H9 (cell line): ENCODE measurements around the gene TACR2. TPM values are rescaled to one million over a fixed set of nuclear protein-coding genes. Genes with fewer than 3 reads are reported as not detected.

Experiments
- DNase-seq: peaks from one replicate; pipeline ENCODE4 v3.0.0-alpha.2; 2017
- H2AFZ ChIP-seq: one replicate; pipeline ENCODE4 v1.6.1; 2013; ENCODE audit warnings: mild to moderate bottlenecking, low read length, control low read depth, moderate library complexity
- H2AK5ac ChIP-seq: 2 replicates; pipeline ENCODE4 v1.6.1; 2013; ENCODE audit warnings: low read length, control low read depth, mixed read lengths; ENCODE audit not compliant: insufficient read length
- H2BK120ac ChIP-seq: one replicate; pipeline ENCODE4 v1.6.1; 2013; ENCODE audit warnings: low read depth, mild to moderate bottlenecking, low read length, control low read depth, inconsistent platforms; ENCODE audit not compliant: poor library complexity, severe bottlenecking
- H2BK12ac ChIP-seq: 2 replicates; pipeline ENCODE4 v1.6.1; 2013; ENCODE audit warnings: low read length, control low read depth, mixed read lengths, low read depth; ENCODE audit not compliant: insufficient read length
- H2BK15ac ChIP-seq: 2 replicates; pipeline ENCODE4 v1.6.1; 2013; ENCODE audit warnings: low read depth, low read length, control low read depth
- H2BK20ac ChIP-seq: one replicate; pipeline ENCODE4 v1.6.1; 2013; ENCODE audit warnings: low read depth, mild to moderate bottlenecking, low read length, control low read depth, inconsistent platforms; ENCODE audit not compliant: poor library complexity, severe bottlenecking
- H2BK5ac ChIP-seq: 2 replicates; pipeline ENCODE4 v1.6.1; 2013; ENCODE audit warnings: low read length, control low read depth, mixed read lengths; ENCODE audit not compliant: insufficient read length
- H3K14ac ChIP-seq: 2 replicates; pipeline ENCODE4 v1.6.1; 2013; ENCODE audit warnings: low read length, control low read depth; ENCODE audit not compliant: insufficient read depth
- H3K18ac ChIP-seq: 2 replicates; pipeline ENCODE4 v1.6.1; 2013; ENCODE audit warnings: low read depth, mild to moderate bottlenecking, mixed read lengths, low read length, control low read depth; ENCODE audit not compliant: insufficient read length
- H3K23ac ChIP-seq: 2 replicates; pipeline ENCODE4 v1.6.1; 2013; ENCODE audit warnings: low read length, control low read depth, mixed read lengths, low read depth; ENCODE audit not compliant: insufficient read length
- H3K23me2 ChIP-seq: 2 replicates; pipeline ENCODE4 v1.6.1; 2013; ENCODE audit warnings: low read depth, mild to moderate bottlenecking, mixed read lengths, low read length, control low read depth; ENCODE audit not compliant: insufficient read length, poor library complexity, severe bottlenecking
- H3K27ac ChIP-seq: 2 replicates; pipeline ENCODE4 v1.5.1; 2013; ENCODE audit warnings: low read length, control low read depth, mixed read lengths, low read depth; ENCODE audit not compliant: insufficient read length
- H3K27me3 ChIP-seq: 2 replicates; pipeline ENCODE4 v1.6.1; 2013; ENCODE audit warnings: low read length, control low read depth, inconsistent platforms; ENCODE audit not compliant: insufficient read depth
- H3K4ac ChIP-seq: 2 replicates; pipeline ENCODE4 v1.6.1; 2013; ENCODE audit warnings: low read depth, mild to moderate bottlenecking, control low read depth, inconsistent platforms, low read length, moderate library complexity
- H3K4me1 ChIP-seq: 2 replicates; pipeline ENCODE4 v1.6.1; 2013; ENCODE audit warnings: low read length, control low read depth, inconsistent platforms; ENCODE audit not compliant: insufficient read depth
- H3K4me2 ChIP-seq: 2 replicates; pipeline ENCODE4 v1.6.1; 2013; ENCODE audit warnings: low read length, control low read depth, mixed read lengths; ENCODE audit not compliant: insufficient read length, insufficient read depth
- H3K56ac ChIP-seq: 2 replicates; pipeline ENCODE4 v1.6.1; 2013; ENCODE audit warnings: low read depth, mild to moderate bottlenecking, mixed read lengths, low read length, control low read depth; ENCODE audit not compliant: insufficient read length
- H3K79me1 ChIP-seq: 2 replicates; pipeline ENCODE4 v1.6.1; 2013; ENCODE audit warnings: low read depth, mild to moderate bottlenecking, moderate library complexity, low read length, control low read depth, inconsistent platforms; ENCODE audit not compliant: insufficient read depth, poor library complexity, severe bottlenecking
- H3K79me2 ChIP-seq: 2 replicates; pipeline ENCODE4 v1.6.1; 2013; ENCODE audit warnings: low read length, control low read depth, inconsistent platforms; ENCODE audit not compliant: insufficient read depth
- H3K9ac ChIP-seq: 2 replicates; pipeline ENCODE4 v1.6.1; 2013; ENCODE audit warnings: low read length, control low read depth, mixed read lengths; ENCODE audit not compliant: insufficient read length; ENCODE audit errors: extremely low read depth
- H3K9me3 ChIP-seq: one replicate; pipeline ENCODE4 v1.6.1; 2013; ENCODE audit warnings: low read depth, low read length, inconsistent platforms; ENCODE audit not compliant: control insufficient read depth
- H3T11ph ChIP-seq: one replicate; pipeline ENCODE4 v1.6.1; 2013; ENCODE audit warnings: mild to moderate bottlenecking, low read length, control low read depth, inconsistent platforms
- H4K20me1 ChIP-seq: one replicate; pipeline ENCODE4 v1.6.1; 2013; ENCODE audit not compliant: control insufficient read depth, insufficient read length, insufficient read depth
- H4K5ac ChIP-seq: 2 replicates; pipeline ENCODE4 v1.6.1; 2013; ENCODE audit warnings: low read depth, mild to moderate bottlenecking, mixed read lengths, low read length, control low read depth; ENCODE audit not compliant: insufficient read length
- H4K8ac ChIP-seq: replicated peaks from 2 replicates; pipeline ENCODE4 v1.6.1; 2013; ENCODE audit warnings: low read length, control low read depth, mixed read lengths, low read depth; ENCODE audit not compliant: insufficient read length
- H4K91ac ChIP-seq: 2 replicates; pipeline ENCODE4 v1.6.1; 2013; ENCODE audit warnings: low read depth, mild to moderate bottlenecking, moderate library complexity, mixed read lengths, low read length, control low read depth; ENCODE audit not compliant: insufficient read length
- H3K27ac Mint-ChIP-seq, 3 experiments: 2 replicates in 2 of 3; 3 replicates in 1 of 3; pipeline ENCODE4 v1.8.0; 2020 to 2021; ENCODE audit warnings: mixed read lengths in 3 of 3, mild to moderate bottlenecking in 1 of 3, moderate library complexity in 1 of 3
- H3K27me3 Mint-ChIP-seq: 2 replicates; pipeline ENCODE4 v1.8.0; 2021; ENCODE audit warnings: low read depth, mild to moderate bottlenecking, moderate library complexity, mixed read lengths
- H3K36me3 Mint-ChIP-seq, 3 experiments: 2 replicates in 2 of 3; 3 replicates in 1 of 3; pipeline ENCODE4 v1.8.0; 2020 to 2021; ENCODE audit warnings: low read depth in 3 of 3, mixed read lengths in 3 of 3; ENCODE audit not compliant: insufficient read depth in 1 of 3
- H3K4me1 Mint-ChIP-seq, 2 experiments: 2 replicates each; pipeline ENCODE4 v1.8.0; 2020; ENCODE audit warnings: mixed read lengths in 2 of 2
- H3K4me3 Mint-ChIP-seq, 2 experiments: 2 replicates in 1 of 2; 3 replicates in 1 of 2; pipeline ENCODE4 v1.8.0; 2020 to 2021; ENCODE audit warnings: mild to moderate bottlenecking in 2 of 2, mixed read lengths in 2 of 2, moderate library complexity in 1 of 2
- H3K9me3 Mint-ChIP-seq, 2 experiments: 2 replicates in 1 of 2; 3 replicates in 1 of 2; pipeline ENCODE4 v1.8.0; 2020; ENCODE audit warnings: mild to moderate bottlenecking in 2 of 2, mixed read lengths in 2 of 2, moderate library complexity in 1 of 2
- CTCF ChIP-seq: fragments of 200-600 bp; sonication (generic); conservative IDR thresholded peaks from 3 replicates; pipeline ENCODE4 v1.8.0; 2021; ENCODE audit warnings: antibody characterized with exemption, mild to moderate bottlenecking
- WGBS: extraction: QIAGEN DNeasy Blood & Tissue Kit; methylation state at CpG from one replicate; pipeline ENCODE4 v1.1.7; 2013; ENCODE audit warnings: missing lambda C conversion rate, low lambda C conversion rate, mixed read lengths; ENCODE audit not compliant: insufficient read length; ENCODE audit errors: extremely low coverage; 5-methylcytosine and 5-hydroxymethylcytosine counted together
- total RNA-seq: library from RNA; stranded (reverse); gene quantifications from 2 replicates; pipeline ENCODE4 v1.2.1, GENCODE V29; 2021

The TACR2 gene
- total RNA-seq, 1 experiment from 2014 or later = not detected

GRCh38 chr10:69415951-69416350 is 767 bp downstream of the TACR2 start:
- H4K91ac ChIP-seq = no peak overlapping the region
- no peaks in the 10 kb centered on the region; the same call in 1 of the 2 replicates for H3K27me3 ChIP-seq
- no peak overlapping the region for H3K18ac ChIP-seq
- no peak overlapping the region for H3K23ac ChIP-seq
- Mint-ChIP-seq H3K27me3 (peaks cover 4% of the 10 kb centered on the region; the same call in 1 of the 2 replicates), H3K4me1 (peaks cover 3 to 6% of the 10 kb centered on the region in 2 experiments; a peak in 3 of 4 replicates), H3K4me3 (no peak overlapping the region), H3K9me3 (no peaks in the 10 kb centered on the region), H3K27ac (no peak overlapping the region), H3K36me3 (no peaks in the 10 kb centered on the region)
- no peaks in the 10 kb centered on the region for H3K23me2 ChIP-seq
- no peak overlapping the region for H2BK12ac ChIP-seq
- H4K5ac ChIP-seq = no peak overlapping the region
- DNase-seq = no peak
- no peak overlapping the region for H2AFZ ChIP-seq
- H2BK15ac ChIP-seq = no peak overlapping the region
- no CpG with 5 or more reads among the region's 10 CpGs for WGBS
- no peaks in the 10 kb centered on the region for H4K20me1 ChIP-seq
- no peak overlapping the region for H3K4me2 ChIP-seq
- no peaks in the 10 kb centered on the region for H3K79me2 ChIP-seq
- no peak overlapping the region for H2BK120ac ChIP-seq
- no peaks in the 10 kb centered on the region for H3K4me1 ChIP-seq
- no peak overlapping the region for H2BK5ac ChIP-seq
- H3K14ac ChIP-seq = no peak overlapping the region
- H3K4ac ChIP-seq = no peak overlapping the region
- no peak overlapping the region for H3K56ac ChIP-seq
- no peak overlapping the region for H2BK20ac ChIP-seq
- H3T11ph ChIP-seq = no peak overlapping the region
- no peak overlapping the region for H3K27ac ChIP-seq
- no peak for TF ChIP-seq CTCF
- H3K9me3 ChIP-seq = no peaks in the 10 kb centered on the region
- H3K9ac ChIP-seq = no peak overlapping the region
- no peak overlapping the region for H2AK5ac ChIP-seq
- H3K79me1 ChIP-seq = no peaks in the 10 kb centered on the region
- H4K8ac ChIP-seq = no peak overlapping the region
